Epithelial cell of umbilical artery (primary cell): ENCODE measurements around the gene ST3GAL4. TPM values are rescaled to one million over a fixed set of nuclear protein-coding genes. Genes with fewer than 3 reads are reported as not detected.

ENCODE experiments used
- total RNA-seq: library from RNA; depleted of rRNA; stranded (reverse); fragments of >200 nt; gene quantifications from 2 replicates; pipeline ENCODE4 v1.2.3, GENCODE V29; 2014

ST3GAL4 gene, protein sequence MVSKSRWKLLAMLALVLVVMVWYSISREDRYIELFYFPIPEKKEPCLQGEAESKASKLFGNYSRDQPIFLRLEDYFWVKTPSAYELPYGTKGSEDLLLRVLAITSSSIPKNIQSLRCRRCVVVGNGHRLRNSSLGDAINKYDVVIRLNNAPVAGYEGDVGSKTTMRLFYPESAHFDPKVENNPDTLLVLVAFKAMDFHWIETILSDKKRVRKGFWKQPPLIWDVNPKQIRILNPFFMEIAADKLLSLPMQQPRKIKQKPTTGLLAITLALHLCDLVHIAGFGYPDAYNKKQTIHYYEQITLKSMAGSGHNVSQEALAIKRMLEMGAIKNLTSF
- total RNA-seq = 21.9 and 26.3 TPM in 2 replicates

GRCh38 chr11:126355324-126355925, at the start of gene ST3GAL4:
ST3GAL4 (plus strand) TSS chr11:126355686; CDS start chr11:126406156, 50,470 bp downstream.

Other genes starting within 250 kb of the ST3GAL4 start
- 32.8 and 42.9 TPM in 2 replicates for gene RPUSD4, start 144.0 kb upstream of the ST3GAL4 start, total RNA-seq
- 32.5 and 38.8 TPM in 2 replicates for gene FAM118B, start 143.9 kb upstream of the ST3GAL4 start, total RNA-seq
- 40.0 and 40.6 TPM in 2 replicates for gene SRPRA, start 86.8 kb upstream of the ST3GAL4 start, total RNA-seq
- 17.9 and 18.4 TPM in 2 replicates for gene FOXRED1, start 86.5 kb upstream of the ST3GAL4 start, total RNA-seq
- 1.9 and 2.9 TPM in 2 replicates for gene TIRAP, start 72.6 kb upstream of the ST3GAL4 start, total RNA-seq
- gene DCPS, start 51.6 kb upstream of the ST3GAL4 start, total RNA-seq = 9.7 and 16.1 TPM in 2 replicates